Measurements from ENCODE around the gene CUTC. TPM values are rescaled to one million over a fixed set of nuclear protein-coding genes. Genes with fewer than 3 reads are reported as not detected.

CUTC gene
- total RNA-seq, 4 donors from 2014 or later = 29.7 to 57.5 (median 42.0) TPM

- TF ChIP-seq CTCF (IDR thresholded peaks at IDR 0.05) = no peak
- ATAC-seq (ENCODE audit: low FRiP score) = no peak
- no peak for DNase-seq (ENCODE audit: low spot score)
Measured at GRCh38 chr10:99799613-99800012, 67.6 kb downstream of the CUTC start.

- ATAC-seq (ENCODE audit: low FRiP score) = no peak
- no peak for TF ChIP-seq CTCF (IDR thresholded peaks at IDR 0.05)
Measured at GRCh38 chr10:99804471-99804870, 72.4 kb downstream of the CUTC start.

GRCh38 chr10:99805190-99805589 lies 73.2 kb downstream of the CUTC start:
- TF ChIP-seq CTCF (IDR thresholded peaks at IDR 0.05) = no peak
- DNase-seq (ENCODE audit: low spot score) = no peak
- no peak for ATAC-seq (ENCODE audit: low FRiP score)

More at GRCh38 chr10:99804471-99804870, 72.4 kb downstream of the CUTC start:
- no peak for DNase-seq (ENCODE audit: low spot score)

Other genes with a start within 250 kb of the CUTC start
- gene NKX2-3, start 199.3 kb upstream of the CUTC start, total RNA-seq = 10 to 100 TPM in 1 of 4 donors, 1 to 10 TPM in 1, under 1 TPM in 2; 0.36 to 15.4 (median 0.87) TPM
- 10 to 100 TPM; 30.2 to 45.4 (median 41.7) TPM for gene SLC25A28, start 111.8 kb upstream of the CUTC start, total RNA-seq
- 10 to 100 TPM in 2 of 4 donors, 1 to 10 TPM in 2; 5.2 to 18.6 (median 9.2) TPM for gene ENTPD7, start 72.7 kb upstream of the CUTC start, total RNA-seq
- gene COX15, start 107 bp upstream of the CUTC start, total RNA-seq = 10 to 100 TPM; 16.8 to 37.7 (median 32.8) TPM
- gene ABCC2, start 50.4 kb downstream of the CUTC start, total RNA-seq = 1 to 10 TPM in 2 of 4 donors, under 1 TPM in 2; 0.84 to 9.1 (median 1.5) TPM